ENCODE data around the gene DLL1. TPM values are rescaled to one million over a fixed set of nuclear protein-coding genes. Genes with fewer than 3 reads are reported as not detected.

Gene DLL1
- total RNA-seq, 1 experiment from 2014 or later: 2.8 TPM

DNA sequence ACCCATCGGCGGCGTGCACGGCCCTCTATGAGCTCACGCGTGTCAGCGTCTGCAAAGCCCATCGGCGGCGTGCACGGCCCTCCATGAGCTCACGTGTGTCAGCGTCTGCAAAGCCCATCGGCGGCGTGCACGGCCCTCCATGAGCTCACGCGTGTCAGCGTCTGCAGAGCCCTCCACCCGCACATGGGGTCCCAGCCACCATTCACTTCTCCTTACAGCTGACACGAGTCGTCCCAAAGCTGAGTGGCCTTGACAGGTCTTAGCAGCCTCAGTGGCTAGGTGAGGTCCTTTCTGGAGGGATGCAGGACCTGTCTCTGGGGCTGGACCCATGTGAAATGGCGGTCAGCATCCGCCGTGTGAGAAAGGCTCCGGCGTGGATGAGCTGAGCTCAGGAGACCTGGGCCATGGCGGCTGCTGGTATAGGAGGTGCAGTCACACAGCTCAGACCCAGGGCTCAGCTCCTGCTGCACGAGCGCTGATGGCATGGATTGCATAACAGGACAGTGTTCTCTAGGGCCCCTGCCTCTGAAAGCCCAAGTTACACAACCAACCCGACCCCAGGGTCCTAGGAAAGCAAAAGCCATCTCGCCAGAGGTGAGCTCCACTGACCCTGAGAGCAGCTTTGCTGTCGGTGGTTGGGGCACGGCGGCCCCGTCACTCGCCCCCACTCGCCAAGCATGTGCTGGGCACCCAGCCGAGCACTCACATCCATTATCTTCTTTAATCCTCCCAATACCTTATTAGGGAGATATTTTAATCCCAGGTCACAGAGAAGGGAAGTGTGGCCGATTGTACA lies 38.9 kb downstream of the DLL1 start:
- Mint-ChIP-seq H3K9me3 (no peaks in the 10 kb centered on the region), H3K27me3 (ENCODE audit: low read depth) (peaks cover 2% of the 10 kb centered on the region), H3K27ac (no peak overlapping the region), H3K4me3 (no peak overlapping the region), H3K36me3 (ENCODE audit: insufficient read depth in 1 of 3, low read depth in 3 of 3) (no peaks in the 10 kb centered on the region; a peak in 1 of 7 replicates), H3K4me1 (peaks cover 0 to 3% of the 10 kb centered on the region in 2 experiments; a peak in 1 of 4 replicates)
- no peak overlapping the region for H3K56ac ChIP-seq (ENCODE audit: insufficient read length, low read depth, low read length)
- H4K8ac ChIP-seq (replicated peaks; ENCODE audit: insufficient read length, low read depth, low read length): no peak overlapping the region
- H3T11ph ChIP-seq (ENCODE audit: low read length): no peak overlapping the region
- H3K9me3 ChIP-seq (ENCODE audit: control insufficient read depth, low read depth, low read length): no peaks in the 10 kb centered on the region
- no peak overlapping the region for H3K14ac ChIP-seq (ENCODE audit: insufficient read depth, low read length)
- no peak overlapping the region for H2AFZ ChIP-seq (ENCODE audit: low read length)
- no peak for DNase-seq
- H3K23me2 ChIP-seq (ENCODE audit: insufficient read length, low read depth, low read length, poor library complexity, severe bottlenecking): no peaks in the 10 kb centered on the region
- H3K4me2 ChIP-seq (ENCODE audit: insufficient read depth, insufficient read length, low read length): no peak overlapping the region
- no peak overlapping the region for H2BK5ac ChIP-seq (ENCODE audit: insufficient read length, low read length)
- no peaks in the 10 kb centered on the region for H3K4me1 ChIP-seq (ENCODE audit: insufficient read depth, low read length)
- H3K79me1 ChIP-seq (ENCODE audit: insufficient read depth, low read depth, low read length, poor library complexity, severe bottlenecking): no peaks in the 10 kb centered on the region
- no peak overlapping the region for H3K23ac ChIP-seq (ENCODE audit: insufficient read length, low read depth, low read length)
- no peaks in the 10 kb centered on the region for H3K79me2 ChIP-seq (ENCODE audit: insufficient read depth, low read length)
- TF ChIP-seq, protein P1, sequence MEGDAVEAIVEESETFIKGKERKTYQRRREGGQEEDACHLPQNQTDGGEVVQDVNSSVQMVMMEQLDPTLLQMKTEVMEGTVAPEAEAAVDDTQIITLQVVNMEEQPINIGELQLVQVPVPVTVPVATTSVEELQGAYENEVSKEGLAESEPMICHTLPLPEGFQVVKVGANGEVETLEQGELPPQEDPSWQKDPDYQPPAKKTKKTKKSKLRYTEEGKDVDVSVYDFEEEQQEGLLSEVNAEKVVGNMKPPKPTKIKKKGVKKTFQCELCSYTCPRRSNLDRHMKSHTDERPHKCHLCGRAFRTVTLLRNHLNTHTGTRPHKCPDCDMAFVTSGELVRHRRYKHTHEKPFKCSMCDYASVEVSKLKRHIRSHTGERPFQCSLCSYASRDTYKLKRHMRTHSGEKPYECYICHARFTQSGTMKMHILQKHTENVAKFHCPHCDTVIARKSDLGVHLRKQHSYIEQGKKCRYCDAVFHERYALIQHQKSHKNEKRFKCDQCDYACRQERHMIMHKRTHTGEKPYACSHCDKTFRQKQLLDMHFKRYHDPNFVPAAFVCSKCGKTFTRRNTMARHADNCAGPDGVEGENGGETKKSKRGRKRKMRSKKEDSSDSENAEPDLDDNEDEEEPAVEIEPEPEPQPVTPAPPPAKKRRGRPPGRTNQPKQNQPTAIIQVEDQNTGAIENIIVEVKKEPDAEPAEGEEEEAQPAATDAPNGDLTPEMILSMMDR (conservative IDR thresholded peaks at IDR 0.05): no peak
- H3K9ac ChIP-seq (ENCODE audit: extremely low read depth, insufficient read length, low read length): no peak overlapping the region
- H2BK20ac ChIP-seq (ENCODE audit: low read depth, low read length, poor library complexity, severe bottlenecking): no peak overlapping the region
- no peak overlapping the region for H3K27ac ChIP-seq (ENCODE audit: insufficient read length, low read depth, low read length)
- H3K4ac ChIP-seq (ENCODE audit: low read depth, low read length): no peak overlapping the region
- H2BK15ac ChIP-seq (ENCODE audit: low read depth, low read length): no peak overlapping the region
- H2BK120ac ChIP-seq (ENCODE audit: low read depth, low read length, poor library complexity, severe bottlenecking): no peak overlapping the region
- WGBS (ENCODE audit: extremely low coverage, insufficient read length, low lambda C conversion rate): no CpG with 5 or more reads among the region's 41 CpGs
- H4K20me1 ChIP-seq (ENCODE audit: control insufficient read depth, insufficient read depth, insufficient read length): no peaks in the 10 kb centered on the region
- H4K91ac ChIP-seq (ENCODE audit: insufficient read length, low read depth, low read length): no peak overlapping the region
- H2BK12ac ChIP-seq (ENCODE audit: insufficient read length, low read depth, low read length): no peak overlapping the region
- no peak overlapping the region for H3K18ac ChIP-seq (ENCODE audit: insufficient read length, low read depth, low read length)
- H2AK5ac ChIP-seq (ENCODE audit: insufficient read length, low read length): no peak overlapping the region
- H3K27me3 ChIP-seq (ENCODE audit: insufficient read depth, low read length): no peaks in the 10 kb centered on the region
- H4K5ac ChIP-seq (ENCODE audit: insufficient read length, low read depth, low read length): no peak overlapping the region
